IMR-90 (cell line): ENCODE measurements around the gene PTBP1. TPM values are rescaled to one million over a fixed set of nuclear protein-coding genes. Genes with fewer than 3 reads are reported as not detected.
A peak's percentile ranks its signal among the peaks of the same experiment; 100 is the strongest.

Experiments
- ATAC-seq: fragments of 200-7000 bp; cut with Tn5 transposase; 2 replicates; pipeline ENCODE4 v1.9.1; 2020; ENCODE audit warnings: low read depth, mild to moderate bottlenecking, moderate library complexity
- BruUV-seq: library from RNA; stranded (reverse); fragments of 400-500 nt; replicated peaks from 2 replicates; lab custom pipeline; 2021; lab: Mats Ljungman, UMichigan
- CTCF ChIA-PET: fragments of 300-600 bp; formaldehyde crosslinking; extraction: SDS; loops from one replicate; lab custom pipeline; 2021; ENCODE audit warnings: antibody characterized with exemption; lab: Yijun Ruan, JAX
- POLR2A ChIA-PET: fragments of 300-600 bp; sonication (Branson Sonifier 250); formaldehyde crosslinking; loops from one replicate; lab custom pipeline; 2022; ENCODE audit warnings: antibody characterized with exemption; ENCODE audit not compliant: unreplicated experiment; lab: Charles Lee
- DNase-seq: peaks from one replicate; pipeline ENCODE4 v3.0.0; 2013
- H2AFZ ChIP-seq: replicated peaks from 2 replicates; pipeline ENCODE3; 2013; ENCODE audit warnings: low read length, mild to moderate bottlenecking; ENCODE audit not compliant: poor library complexity
- H2AK5ac ChIP-seq: 2 replicates; pipeline ENCODE4 v1.6.1; 2013; ENCODE audit warnings: low read depth, low read length, inconsistent platforms
- H2AK9ac ChIP-seq: replicated peaks from 2 replicates; pipeline ENCODE3; 2013; ENCODE audit warnings: mild to moderate bottlenecking, low read depth, low read length, moderate library complexity; ENCODE audit not compliant: poor library complexity
- H2BK120ac ChIP-seq: 2 replicates; pipeline ENCODE4 v1.6.1; 2013; ENCODE audit warnings: low read depth, low read length, inconsistent platforms
- H2BK15ac ChIP-seq: 3 replicates; pipeline ENCODE4 v1.6.1; 2013; ENCODE audit warnings: low read depth, low read length, inconsistent platforms
- H2BK20ac ChIP-seq: 2 replicates; pipeline ENCODE4 v1.6.1; 2013; ENCODE audit warnings: low read depth, mild to moderate bottlenecking, inconsistent platforms, low read length, moderate library complexity
- H2BK5ac ChIP-seq: 2 replicates; pipeline ENCODE4 v1.6.1; 2013; ENCODE audit warnings: mild to moderate bottlenecking, low read depth, low read length, inconsistent platforms; ENCODE audit not compliant: poor library complexity, severe bottlenecking
- H3K14ac ChIP-seq: replicated peaks from 2 replicates; pipeline ENCODE4 v1.6.1; 2013; ENCODE audit warnings: low read depth, low read length, inconsistent platforms
- H3K18ac ChIP-seq: 2 replicates; pipeline ENCODE4 v1.6.1; 2013; ENCODE audit warnings: low read depth, low read length, control low read depth
- H3K23ac ChIP-seq: 2 replicates; pipeline ENCODE4 v1.6.1; 2013; ENCODE audit warnings: low read depth, low read length, inconsistent platforms
- H3K27ac ChIP-seq: 2 replicates; pipeline ENCODE4 v1.5.1; 2013; ENCODE audit warnings: mild to moderate bottlenecking, control low read depth, low read length; ENCODE audit not compliant: insufficient read depth
- H3K27me3 ChIP-seq: 2 replicates; pipeline ENCODE4 v1.6.1; 2013; ENCODE audit warnings: low read length; ENCODE audit not compliant: control insufficient read depth, insufficient read depth
- H3K36me3 ChIP-seq: 2 replicates; pipeline ENCODE4 v1.6.1; 2013; ENCODE audit warnings: low read length, mixed read lengths; ENCODE audit not compliant: control insufficient read depth, insufficient read depth
- H3K4ac ChIP-seq: 2 replicates; pipeline ENCODE4 v1.6.1; 2013; ENCODE audit warnings: low read depth, low read length, inconsistent platforms
- H3K4me1 ChIP-seq: 2 replicates; pipeline ENCODE4 v1.6.1; 2013; ENCODE audit warnings: low read length, mixed read lengths; ENCODE audit not compliant: control insufficient read depth, insufficient read depth
- H3K4me2 ChIP-seq: 2 replicates; pipeline ENCODE4 v1.6.1; 2013; ENCODE audit warnings: low read depth, mild to moderate bottlenecking, control low read depth, low read length, moderate library complexity
- H3K4me3 ChIP-seq: 2 replicates; pipeline ENCODE4 v1.5.1; 2013; ENCODE audit warnings: low read depth, mild to moderate bottlenecking, control low read depth, low read length, moderate library complexity; ENCODE audit not compliant: insufficient read depth
- H3K56ac ChIP-seq: 2 replicates; pipeline ENCODE4 v1.6.1; 2013; ENCODE audit warnings: low read length, inconsistent platforms; ENCODE audit not compliant: insufficient read depth; ENCODE audit errors: extremely low read depth
- H3K79me1 ChIP-seq, 2 experiments: 2 replicates each; pipeline ENCODE4 v1.6.1; 2013; ENCODE audit warnings: low read length in 2 of 2, inconsistent platforms in 1 of 2, low read depth in 1 of 2
- H3K9ac ChIP-seq: 2 replicates; pipeline ENCODE4 v1.6.1; 2013; ENCODE audit warnings: low read depth, low read length, control low read depth
- H3K9me1 ChIP-seq: 2 replicates; pipeline ENCODE4 v1.6.1; 2013; ENCODE audit warnings: low read length, inconsistent platforms; ENCODE audit not compliant: insufficient read depth
- H3K9me3 ChIP-seq: 2 replicates; pipeline ENCODE4 v1.6.1; 2013; ENCODE audit warnings: low read length; ENCODE audit not compliant: control insufficient read depth, insufficient read depth
- H4K20me1 ChIP-seq: 2 replicates; pipeline ENCODE4 v1.6.1; 2013; ENCODE audit warnings: low read length, inconsistent platforms; ENCODE audit not compliant: insufficient read depth
- H4K5ac ChIP-seq: 2 replicates; pipeline ENCODE4 v1.6.1; 2013; ENCODE audit warnings: mild to moderate bottlenecking, low read depth, low read length, control low read depth
- H4K8ac ChIP-seq, 2 experiments: 2 replicates each; pipeline ENCODE4 v1.6.1; 2013; ENCODE audit warnings: low read depth in 2 of 2, low read length in 2 of 2, control low read depth in 1 of 2, inconsistent platforms in 1 of 2
- H4K91ac ChIP-seq: 2 replicates; pipeline ENCODE4 v1.6.1; 2013; ENCODE audit warnings: low read depth, low read length, inconsistent platforms; ENCODE audit not compliant: insufficient read depth
- BHLHE40 ChIP-seq: fragments of 150-350 bp; IDR thresholded peaks from 2 replicates; pipeline ENCODE4 v1.6.1; 2016; ENCODE audit warnings: mild to moderate bottlenecking, low read depth, low read length
- CEBPB ChIP-seq: IDR thresholded peaks from 2 replicates; pipeline ENCODE4 v1.6.1; 2012; ENCODE audit warnings: low read depth, low read length, improper control_type of control experiment
- CHD1 ChIP-seq: IDR thresholded peaks from 2 replicates; pipeline ENCODE4 v1.6.1; 2012; ENCODE audit warnings: low read depth, low read length, improper control_type of control experiment
- FOS ChIP-seq: fragments of 150-350 bp; IDR thresholded peaks from 2 replicates; pipeline ENCODE4 v1.6.1; 2016; ENCODE audit warnings: low read depth, low read length
- MAZ ChIP-seq: IDR thresholded peaks from 2 replicates; pipeline ENCODE4 v1.6.1; 2012; ENCODE audit warnings: low read depth, mild to moderate bottlenecking, low read length, improper control_type of control experiment, moderate library complexity, borderline replicate concordance
- MXI1 ChIP-seq: IDR thresholded peaks from 2 replicates; pipeline ENCODE4 v1.6.1; 2012; ENCODE audit warnings: low read depth, mild to moderate bottlenecking, low read length, moderate library complexity, borderline replicate concordance
- NFE2L2 ChIP-seq: fragments of 150-350 bp; IDR thresholded peaks from 2 replicates; pipeline ENCODE4 v1.6.1; 2016; ENCODE audit warnings: low read depth, mild to moderate bottlenecking, low read length
- POLR2A ChIP-seq: IDR thresholded peaks from 2 replicates; pipeline ENCODE4 v1.6.1; 2012; ENCODE audit warnings: mild to moderate bottlenecking, low read depth, low read length
- RAD21 ChIP-seq: IDR thresholded peaks from 2 replicates; pipeline ENCODE4 v1.6.1; 2012; ENCODE audit warnings: low read length, improper control_type of control experiment
- RCOR1 ChIP-seq: IDR thresholded peaks from 2 replicates; pipeline ENCODE4 v1.6.1; 2012; ENCODE audit warnings: mild to moderate bottlenecking, low read length, improper control_type of control experiment; ENCODE audit not compliant: insufficient replicate concordance
- RFX5 ChIP-seq: IDR thresholded peaks from 2 replicates; pipeline ENCODE4 v1.8.0; 2012; ENCODE audit warnings: low read depth, mild to moderate bottlenecking, low read length, moderate library complexity
- USF2 ChIP-seq: fragments of 150-350 bp; IDR thresholded peaks from 2 replicates; pipeline ENCODE4 v1.6.1; 2017; ENCODE audit warnings: mild to moderate bottlenecking, antibody characterized with exemption, low read length, low read depth
- WGBS, 2 experiments: methylation state at CpG; one replicate each; pipeline versions ENCODE4 v1.1.5 to v1.1.7; 2013; ENCODE audit warnings: missing lambda C conversion rate in 2 of 2; ENCODE audit not compliant: insufficient read length in 1 of 2; ENCODE audit errors: extremely low coverage in 2 of 2; 5-methylcytosine and 5-hydroxymethylcytosine counted together
- dilution Hi-C: fragments of 300-500 bp; cut with HindIII; formaldehyde crosslinking; loops from one replicate; pipeline ENCODE4 v1.14.3; 2018; ENCODE audit warnings: low sequenced_read_pairs; ENCODE audit not compliant: unreplicated experiment
- in situ Hi-C: fragments of 300-500 bp; cut with MboI; formaldehyde crosslinking; loops from 3 replicates; pipeline ENCODE4 v1.14.3; 2019; ENCODE audit warnings: low sequenced_read_pairs, inconsistent platforms, mixed read lengths
- intact Hi-C: fragments of 100-400 bp; cut with micrococcal nuclease; formaldehyde crosslinking; loops from 2 replicates; pipeline ENCODE4 v1.10.0; 2022
- polyA plus RNA-seq, 3 experiments: library from polyadenylated mRNA; depleted of rRNA; stranded (reverse); fragments of >200 nt; gene quantifications; 2 replicates each; pipeline ENCODE4 v1.2.3, GENCODE V29; 2012; ENCODE audit warnings: low replicate concordance in 1 of 3
- total RNA-seq: library from RNA; depleted of rRNA; stranded (reverse); fragments of >200 nt; gene quantifications from 2 replicates; pipeline ENCODE4 v1.2.3, GENCODE V29; 2012
- TF ChIP-seq, protein P1 (sequence below): fragments of 150-350 bp; IDR thresholded peaks from 2 replicates; pipeline ENCODE4 v1.6.1; 2016; ENCODE audit warnings: low read depth, mild to moderate bottlenecking, low read length, moderate library complexity, borderline replicate concordance
- TF ChIP-seq, protein P2 (sequence below): conservative IDR thresholded peaks from 2 replicates; pipeline ENCODE4 v1.5.1; 2012; ENCODE audit warnings: mild to moderate bottlenecking, low read depth, low read length, improper control_type of control experiment

Gene PTBP1
- total and polyA plus RNA-seq, 2 of the 4 experiments (the other 2 are of a cell fraction): 146 to 269 TPM

DNA sequence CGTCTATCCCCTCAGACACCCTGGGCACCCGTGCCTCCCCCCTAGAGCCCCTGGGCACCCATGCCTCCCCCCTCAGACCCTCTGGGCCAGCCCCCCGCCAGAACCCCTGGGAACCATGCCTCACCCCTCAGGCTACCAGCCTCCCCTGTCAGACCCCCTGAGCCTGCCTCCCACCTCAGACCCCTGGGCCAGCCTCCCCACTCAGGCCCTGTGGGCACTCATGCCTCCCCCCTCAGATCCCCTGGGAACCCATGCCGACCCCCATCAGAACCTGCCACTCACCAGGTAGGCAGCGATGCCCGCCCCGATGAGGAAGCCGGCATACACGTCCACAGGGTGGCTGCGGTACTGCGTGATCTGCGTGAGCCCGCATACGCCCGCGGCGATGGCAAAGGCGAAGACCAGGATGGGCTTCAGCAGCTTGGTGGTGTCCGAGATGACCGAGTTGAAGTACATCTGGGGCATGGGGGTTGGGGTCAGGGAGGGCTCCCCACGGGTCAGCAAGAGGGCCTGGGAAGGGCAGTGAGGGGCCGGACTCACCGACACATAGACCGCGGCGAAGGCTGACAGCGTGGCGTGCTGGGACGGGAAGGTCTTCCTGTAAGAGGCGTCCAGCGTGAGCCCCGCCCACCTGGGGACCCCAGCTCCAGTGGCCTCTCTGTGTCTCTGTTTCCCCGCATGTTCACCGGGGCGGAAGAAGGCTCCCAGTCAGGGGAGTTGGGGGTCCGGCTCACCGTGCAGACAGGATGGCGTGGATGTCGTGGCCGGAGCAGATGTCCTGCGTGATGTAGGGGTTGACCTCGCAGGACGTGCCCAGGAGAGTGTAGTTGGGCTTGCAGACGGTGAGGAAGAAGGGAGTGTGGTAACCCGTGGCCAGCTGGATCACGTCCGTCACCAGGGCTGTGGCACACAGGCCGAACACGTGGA lies 17.2 kb downstream of the PTBP1 start:
- WGBS, 2 experiments: 91% methylated on average over 33 of the region's 49 CpGs; no CpG with 5 or more reads in 1 of the 2 experiments
- Histone ChIP-seq H3K4me1 (no peaks in the 10 kb centered on the region), H3K4ac (no peak overlapping the region), H2BK120ac (no peak overlapping the region), H3K27ac (no peak overlapping the region), H4K20me1 (peaks cover 32% of the 10 kb centered on the region), H3K56ac (no peak overlapping the region), H3K4me2 (no peak overlapping the region), H3K4me3 (no peak overlapping the region), H2BK20ac (no peak overlapping the region), H2AK9ac (peak overlapping the region; percentile 23), H3K23ac (no peak overlapping the region), H3K36me3 (peaks cover 52% of the 10 kb centered on the region), H3K9me3 (no peaks in the 10 kb centered on the region), H4K8ac (no peak overlapping the region; a peak in 1 of 4 replicates), H3K27me3 (no peaks in the 10 kb centered on the region), H4K91ac (no peak overlapping the region), H3K9ac (no peak overlapping the region), H4K5ac (no peak overlapping the region), H3K18ac (no peak overlapping the region), H2BK15ac (no peak overlapping the region), H3K14ac (no peak overlapping the region), H2AFZ (peak overlapping the region; percentile 49), H2AK5ac (no peak overlapping the region), H3K9me1 (no peaks in the 10 kb centered on the region), H3K79me1 (peaks cover 8 to 13% of the 10 kb centered on the region in 2 experiments; a peak in 3 of 4 replicates), H2BK5ac (no peak overlapping the region)
- no peak; the same call in 1 of the 2 replicates for ATAC-seq
- dilution Hi-C loops: no loop called here
- ChIA-PET POLR2A (no interaction called here), CTCF (no interaction called here)
- BruUV-seq: no TSS peak
- intact Hi-C loops: loop anchor here (1.0 kb wide), 1 partner anchor 36 kb away; no protein-coding TSS in a partner anchor
- in situ Hi-C loops: no loop called here
- no peak for DNase-seq
- no peak for TF ChIP-seq NFE2L2
- no peak for TF ChIP-seq RCOR1
- TF ChIP-seq USF2: no peak
- TF ChIP-seq CEBPB: no peak
- TF ChIP-seq BHLHE40: no peak
- TF ChIP-seq RAD21: no peak
- TF ChIP-seq POLR2A: no peak
- no peak for TF ChIP-seq CHD1
- no peak for TF ChIP-seq MXI1
- no peak for TF ChIP-seq MAZ
- TF ChIP-seq, protein P1, sequence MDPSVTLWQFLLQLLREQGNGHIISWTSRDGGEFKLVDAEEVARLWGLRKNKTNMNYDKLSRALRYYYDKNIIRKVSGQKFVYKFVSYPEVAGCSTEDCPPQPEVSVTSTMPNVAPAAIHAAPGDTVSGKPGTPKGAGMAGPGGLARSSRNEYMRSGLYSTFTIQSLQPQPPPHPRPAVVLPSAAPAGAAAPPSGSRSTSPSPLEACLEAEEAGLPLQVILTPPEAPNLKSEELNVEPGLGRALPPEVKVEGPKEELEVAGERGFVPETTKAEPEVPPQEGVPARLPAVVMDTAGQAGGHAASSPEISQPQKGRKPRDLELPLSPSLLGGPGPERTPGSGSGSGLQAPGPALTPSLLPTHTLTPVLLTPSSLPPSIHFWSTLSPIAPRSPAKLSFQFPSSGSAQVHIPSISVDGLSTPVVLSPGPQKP: no peak
- TF ChIP-seq, protein P2, sequence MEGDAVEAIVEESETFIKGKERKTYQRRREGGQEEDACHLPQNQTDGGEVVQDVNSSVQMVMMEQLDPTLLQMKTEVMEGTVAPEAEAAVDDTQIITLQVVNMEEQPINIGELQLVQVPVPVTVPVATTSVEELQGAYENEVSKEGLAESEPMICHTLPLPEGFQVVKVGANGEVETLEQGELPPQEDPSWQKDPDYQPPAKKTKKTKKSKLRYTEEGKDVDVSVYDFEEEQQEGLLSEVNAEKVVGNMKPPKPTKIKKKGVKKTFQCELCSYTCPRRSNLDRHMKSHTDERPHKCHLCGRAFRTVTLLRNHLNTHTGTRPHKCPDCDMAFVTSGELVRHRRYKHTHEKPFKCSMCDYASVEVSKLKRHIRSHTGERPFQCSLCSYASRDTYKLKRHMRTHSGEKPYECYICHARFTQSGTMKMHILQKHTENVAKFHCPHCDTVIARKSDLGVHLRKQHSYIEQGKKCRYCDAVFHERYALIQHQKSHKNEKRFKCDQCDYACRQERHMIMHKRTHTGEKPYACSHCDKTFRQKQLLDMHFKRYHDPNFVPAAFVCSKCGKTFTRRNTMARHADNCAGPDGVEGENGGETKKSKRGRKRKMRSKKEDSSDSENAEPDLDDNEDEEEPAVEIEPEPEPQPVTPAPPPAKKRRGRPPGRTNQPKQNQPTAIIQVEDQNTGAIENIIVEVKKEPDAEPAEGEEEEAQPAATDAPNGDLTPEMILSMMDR: no peak
- TF ChIP-seq RFX5: no peak
- no peak for TF ChIP-seq FOS
